ENCODE measurements around the gene FIBP.
A peak's percentile ranks its signal among the peaks of the same experiment; 100 is the strongest.

Gene FIBP

GRCh38 chr11:65854852-65855837, 33.1 kb downstream of the FIBP start:
- TF ChIP-seq YY1 (IDR thresholded peaks at IDR 0.05; ENCODE audit: insufficient read depth, insufficient read length) (no peak), ZNF274 (IDR thresholded peaks at IDR 0.05; ENCODE audit: low read depth, low read length) (no peak), SUZ12 (IDR thresholded peaks at IDR 0.05; ENCODE audit: extremely low read depth, insufficient read depth, insufficient read length) (no peak)
- DNase-seq (ENCODE audit: low read depth, low spot score) = no peak
- H3K4me3 ChIP-seq (ENCODE audit: insufficient read length, low read depth) = no peak overlapping the region
- H3K9ac ChIP-seq (ENCODE audit: insufficient read length, low read depth) = peak overlapping the region; percentile 38
- H3K27me3 ChIP-seq (ENCODE audit: insufficient read depth, insufficient read length) = no peaks in the 10 kb centered on the region
- H3K36me3 ChIP-seq (ENCODE audit: insufficient read depth, insufficient read length, low read length) = peaks cover 66% of the 10 kb centered on the region
- peaks cover 4% of the 10 kb centered on the region for H3K4me1 ChIP-seq (ENCODE audit: insufficient read depth, insufficient read length)
- peaks cover 19% of the 10 kb centered on the region; the same call in 1 of the 2 replicates for H3K9me3 ChIP-seq (ENCODE audit: insufficient read depth, low read length)

GRCh38 chr11:65854161-65854592, 34.1 kb downstream of the FIBP start:
- no peak overlapping the region for H3K9ac ChIP-seq (ENCODE audit: insufficient read length, low read depth)
- peaks cover 19% of the 10 kb centered on the region; the same call in 1 of the 2 replicates for H3K9me3 ChIP-seq (ENCODE audit: insufficient read depth, low read length)
- H3K36me3 ChIP-seq (ENCODE audit: insufficient read depth, insufficient read length, low read length) = peaks cover 66% of the 10 kb centered on the region
- no peak overlapping the region for H3K4me3 ChIP-seq (ENCODE audit: insufficient read length, low read depth)
- no peak for DNase-seq (ENCODE audit: low read depth, low spot score)
- TF ChIP-seq SUZ12 (IDR thresholded peaks at IDR 0.05; ENCODE audit: extremely low read depth, insufficient read depth, insufficient read length) = no peak
- TF ChIP-seq YY1 (IDR thresholded peaks at IDR 0.05; ENCODE audit: insufficient read depth, insufficient read length) = no peak
- TF ChIP-seq ZNF274 (IDR thresholded peaks at IDR 0.05; ENCODE audit: low read depth, low read length) = no peak
- H3K4me1 ChIP-seq (ENCODE audit: insufficient read depth, insufficient read length) = peaks cover 8% of the 10 kb centered on the region
- no peaks in the 10 kb centered on the region for H3K27me3 ChIP-seq (ENCODE audit: insufficient read depth, insufficient read length)

GRCh38 chr11:65853246-65853979, 34.9 kb downstream of the FIBP start:
- H3K9me3 ChIP-seq (ENCODE audit: insufficient read depth, low read length) = peaks cover 19% of the 10 kb centered on the region; the same call in 1 of the 2 replicates
- TF ChIP-seq SUZ12 (IDR thresholded peaks at IDR 0.05; ENCODE audit: extremely low read depth, insufficient read depth, insufficient read length) (no peak), ZNF274 (IDR thresholded peaks at IDR 0.05; ENCODE audit: low read depth, low read length) (no peak), YY1 (IDR thresholded peaks at IDR 0.05; ENCODE audit: insufficient read depth, insufficient read length) (no peak)
- peak; percentile 43 for DNase-seq (ENCODE audit: low read depth, low spot score)
- peaks cover 66% of the 10 kb centered on the region for H3K36me3 ChIP-seq (ENCODE audit: insufficient read depth, insufficient read length, low read length)
- no peak overlapping the region for H3K9ac ChIP-seq (ENCODE audit: insufficient read length, low read depth)
- H3K27me3 ChIP-seq (ENCODE audit: insufficient read depth, insufficient read length) = no peaks in the 10 kb centered on the region
- no peak overlapping the region for H3K4me3 ChIP-seq (ENCODE audit: insufficient read length, low read depth)
- H3K4me1 ChIP-seq (ENCODE audit: insufficient read depth, insufficient read length) = peaks cover 8% of the 10 kb centered on the region

- DNase-seq (ENCODE audit: low read depth, low spot score) = no peak
- no peaks in the 10 kb centered on the region for H3K27me3 ChIP-seq (ENCODE audit: insufficient read depth, insufficient read length)
- H3K9ac ChIP-seq (ENCODE audit: insufficient read length, low read depth) = no peak overlapping the region
- H3K4me3 ChIP-seq (ENCODE audit: insufficient read length, low read depth) = no peak overlapping the region
- H3K36me3 ChIP-seq (ENCODE audit: insufficient read depth, insufficient read length, low read length) = peaks cover 66% of the 10 kb centered on the region
- TF ChIP-seq ZNF274 (IDR thresholded peaks at IDR 0.05; ENCODE audit: low read depth, low read length) (no peak), YY1 (IDR thresholded peaks at IDR 0.05; ENCODE audit: insufficient read depth, insufficient read length) (no peak), SUZ12 (IDR thresholded peaks at IDR 0.05; ENCODE audit: extremely low read depth, insufficient read depth, insufficient read length) (no peak)
- H3K4me1 ChIP-seq (ENCODE audit: insufficient read depth, insufficient read length) = peaks cover 8% of the 10 kb centered on the region
- H3K9me3 ChIP-seq (ENCODE audit: insufficient read depth, low read length) = peaks cover 19% of the 10 kb centered on the region; the same call in 1 of the 2 replicates
Observed at GRCh38 chr11:65852508-65853245, 35.6 kb downstream of the FIBP start.

GRCh38 chr11:65851811-65852507, 36.3 kb downstream of the FIBP start:
- no peak for DNase-seq (ENCODE audit: low read depth, low spot score)
- peaks cover 60% of the 10 kb centered on the region for H3K36me3 ChIP-seq (ENCODE audit: insufficient read depth, insufficient read length, low read length)

GRCh38 chr11:65851083-65851579, 37.1 kb downstream of the FIBP start:
- Histone ChIP-seq H3K4me3 (ENCODE audit: insufficient read length, low read depth) (no peak overlapping the region), H3K4me1 (ENCODE audit: insufficient read depth, insufficient read length) (peaks cover 8% of the 10 kb centered on the region), H3K9me3 (ENCODE audit: insufficient read depth, low read length) (peaks cover 19% of the 10 kb centered on the region; the same call in 1 of the 2 replicates), H3K9ac (ENCODE audit: insufficient read length, low read depth) (no peak overlapping the region), H3K27me3 (ENCODE audit: insufficient read depth, insufficient read length) (no peaks in the 10 kb centered on the region), H3K36me3 (ENCODE audit: insufficient read depth, insufficient read length, low read length) (peaks cover 52% of the 10 kb centered on the region)
- TF ChIP-seq YY1 (IDR thresholded peaks at IDR 0.05; ENCODE audit: insufficient read depth, insufficient read length) (no peak), ZNF274 (IDR thresholded peaks at IDR 0.05; ENCODE audit: low read depth, low read length) (no peak), SUZ12 (IDR thresholded peaks at IDR 0.05; ENCODE audit: extremely low read depth, insufficient read depth, insufficient read length) (no peak)
- DNase-seq (ENCODE audit: low read depth, low spot score) = peak; percentile 75

More at GRCh38 chr11:65851811-65852507, 36.3 kb downstream of the FIBP start:
- H3K4me1 ChIP-seq (ENCODE audit: insufficient read depth, insufficient read length) = peaks cover 8% of the 10 kb centered on the region
- H3K9ac ChIP-seq (ENCODE audit: insufficient read length, low read depth) = peak overlapping the region; percentile 17
- H3K27me3 ChIP-seq (ENCODE audit: insufficient read depth, insufficient read length) = no peaks in the 10 kb centered on the region
- no peak overlapping the region for H3K4me3 ChIP-seq (ENCODE audit: insufficient read length, low read depth)
- no peak for TF ChIP-seq YY1 (IDR thresholded peaks at IDR 0.05; ENCODE audit: insufficient read depth, insufficient read length)
- TF ChIP-seq SUZ12 (IDR thresholded peaks at IDR 0.05; ENCODE audit: extremely low read depth, insufficient read depth, insufficient read length) = no peak
- TF ChIP-seq ZNF274 (IDR thresholded peaks at IDR 0.05; ENCODE audit: low read depth, low read length) = no peak
- peaks cover 19% of the 10 kb centered on the region; the same call in 1 of the 2 replicates for H3K9me3 ChIP-seq (ENCODE audit: insufficient read depth, low read length)
